MM.1S (cell line): Measurements from ENCODE around the gene KARS1.

Source experiments
- DNase-seq: peaks from one replicate; pipeline ENCODE4 v3.0.0-alpha.2; 2015
- H2AFZ ChIP-seq: fragments of 300-600 bp; sonication (generic); 2 replicates; pipeline ENCODE4 v1.6.0; 2016; ENCODE audit warnings: antibody characterized with exemption, low read length
- H3F3A ChIP-seq: fragments of 300-600 bp; sonication (generic); 2 replicates; pipeline ENCODE4 v1.6.1; 2016; ENCODE audit warnings: mild to moderate bottlenecking, antibody characterized with exemption, low read length, moderate library complexity, mixed read lengths; ENCODE audit not compliant: insufficient read depth
- H3K27ac ChIP-seq: fragments of 300-600 bp; sonication (generic); 2 replicates; pipeline ENCODE4 v1.5.1; 2016; ENCODE audit warnings: mild to moderate bottlenecking, low read length
- H3K27me3 ChIP-seq: fragments of 300-600 bp; sonication (generic); replicated peaks from 2 replicates; pipeline ENCODE4 v1.6.0; 2016; ENCODE audit warnings: low read length; ENCODE audit not compliant: insufficient read depth
- H3K36me3 ChIP-seq: fragments of 300-600 bp; sonication (generic); replicated peaks from 2 replicates; pipeline ENCODE4 v1.6.1; 2016; ENCODE audit warnings: mild to moderate bottlenecking, low read length, mixed read lengths; ENCODE audit not compliant: insufficient read depth
- H3K4me1 ChIP-seq: fragments of 300-600 bp; sonication (generic); 2 replicates; pipeline ENCODE4 v1.6.1; 2016; ENCODE audit warnings: low read length, mixed read lengths
- H3K4me2 ChIP-seq: fragments of 300-600 bp; sonication (generic); 2 replicates; pipeline ENCODE4 v1.6.0; 2016; ENCODE audit warnings: low read depth, low read length
- H3K4me3 ChIP-seq: fragments of 300-600 bp; sonication (generic); 2 replicates; pipeline ENCODE4 v1.5.1; 2016; ENCODE audit warnings: low read length, mixed read lengths
- H3K79me2 ChIP-seq: fragments of 300-600 bp; sonication (generic); 2 replicates; pipeline ENCODE4 v1.6.1; 2016; ENCODE audit warnings: mixed run types, low read length, mixed read lengths
- H3K9ac ChIP-seq: fragments of 300-600 bp; sonication (generic); 2 replicates; pipeline ENCODE4 v1.6.1; 2016; ENCODE audit warnings: low read length, mixed read lengths
- H3K9me2 ChIP-seq: fragments of 300-600 bp; sonication (generic); replicated peaks from 2 replicates; pipeline ENCODE4 v1.6.1; 2016; ENCODE audit warnings: mild to moderate bottlenecking, low read length, mixed read lengths; ENCODE audit not compliant: insufficient read depth
- H3K9me3 ChIP-seq: fragments of 300-600 bp; sonication (generic); replicated peaks from 2 replicates; pipeline ENCODE4 v1.6.1; 2016; ENCODE audit warnings: mild to moderate bottlenecking, low read length, mixed read lengths; ENCODE audit not compliant: insufficient read depth
- H4K20me1 ChIP-seq: fragments of 300-600 bp; sonication (generic); 2 replicates; pipeline ENCODE4 v1.6.1; 2016; ENCODE audit warnings: mild to moderate bottlenecking, low read length, moderate library complexity, mixed read lengths; ENCODE audit not compliant: insufficient read depth
- CTCF ChIP-seq: fragments of 300-600 bp; sonication (generic); IDR thresholded peaks from 2 replicates; pipeline ENCODE4 v1.5.1; 2016; ENCODE audit warnings: antibody characterized with exemption, low read length, mixed read lengths
- EZH2 ChIP-seq: fragments of 300-600 bp; sonication (generic); optimal IDR thresholded peaks from 2 replicates; pipeline ENCODE3; 2017; ENCODE audit warnings: low read depth, mild to moderate bottlenecking, antibody characterized with exemption, low read length, mixed read lengths
- EZH2phosphoT487 ChIP-seq: fragments of 300-600 bp; sonication (generic); IDR thresholded peaks from 2 replicates; pipeline ENCODE4 v1.6.1; 2018; ENCODE audit warnings: antibody characterized with exemption, low read length

The KARS1 gene

GRCh38 chr16:75660726-75661302 is 13.3 kb upstream of the KARS1 start:
- no peaks in the 10 kb centered on the region for H3K27me3 ChIP-seq
- H3K9me2 ChIP-seq, result no peaks in the 10 kb centered on the region
- no peaks in the 10 kb centered on the region for H3K36me3 ChIP-seq
- H3K4me1 ChIP-seq, result no peaks in the 10 kb centered on the region
- no peaks in the 10 kb centered on the region for H3K9me3 ChIP-seq
- TF ChIP-seq EZH2, result no peak
- no peak for TF ChIP-seq EZH2phosphoT487
- TF ChIP-seq CTCF, result no peak
- no peak overlapping the region for H3K9ac ChIP-seq
- H3K79me2 ChIP-seq, result no peaks in the 10 kb centered on the region
- no peaks in the 10 kb centered on the region for H3F3A ChIP-seq
- H2AFZ ChIP-seq, result no peak overlapping the region
- no peaks in the 10 kb centered on the region for H4K20me1 ChIP-seq
- DNase-seq, result no peak
- H3K4me3 ChIP-seq, result no peak overlapping the region
- H3K4me2 ChIP-seq, result no peak overlapping the region
- no peak overlapping the region for H3K27ac ChIP-seq

- DNase-seq, result no peak
- no peak overlapping the region for H3K9ac ChIP-seq
- TF ChIP-seq EZH2 (no peak), EZH2phosphoT487 (no peak), CTCF (no peak)
Observed at GRCh38 chr16:75660321-75660720, 12.9 kb upstream of the KARS1 start.

GRCh38 chr16:75658175-75658574 is 10.7 kb upstream of the KARS1 start:
- Histone ChIP-seq H3K4me2 (no peak overlapping the region), H3F3A (no peaks in the 10 kb centered on the region), H3K9me2 (no peaks in the 10 kb centered on the region), H3K4me3 (no peak overlapping the region), H3K27me3 (no peaks in the 10 kb centered on the region), H3K9ac (no peak overlapping the region), H3K27ac (no peak overlapping the region), H4K20me1 (no peaks in the 10 kb centered on the region), H3K79me2 (peaks cover 12% of the 10 kb centered on the region), H2AFZ (no peak overlapping the region), H3K36me3 (0 out of 2 replicates have a peak, but pooled peaks cover 4% of the 10 kb centered on the region), H3K4me1 (no peaks in the 10 kb centered on the region), H3K9me3 (no peaks in the 10 kb centered on the region)
- TF ChIP-seq EZH2 (no peak), CTCF (no peak)
- DNase-seq, result no peak

More at GRCh38 chr16:75660321-75660720, 12.9 kb upstream of the KARS1 start:
- H3F3A ChIP-seq, result no peaks in the 10 kb centered on the region
- no peaks in the 10 kb centered on the region for H3K27me3 ChIP-seq
- no peaks in the 10 kb centered on the region for H3K79me2 ChIP-seq
- no peak overlapping the region for H3K4me2 ChIP-seq
- H3K36me3 ChIP-seq, result 0 out of 2 replicates have a peak, but pooled peaks cover 3% of the 10 kb centered on the region
- H3K4me3 ChIP-seq, result no peak overlapping the region
- no peaks in the 10 kb centered on the region for H3K9me2 ChIP-seq
- H3K27ac ChIP-seq, result no peak overlapping the region
- H2AFZ ChIP-seq, result no peak overlapping the region
- H3K4me1 ChIP-seq, result no peaks in the 10 kb centered on the region
- H4K20me1 ChIP-seq, result no peaks in the 10 kb centered on the region
- H3K9me3 ChIP-seq, result no peaks in the 10 kb centered on the region
